Central memory CD4-positive, alpha-beta T cell (primary cell): ENCODE measurements around the gene ADCY3.

Experiments used
- DNase-seq: peaks from one replicate; pipeline ENCODE4 v3.0.0; 2022

ADCY3 gene

GRCh38 chr2:24874035-24874434, 46.0 kb downstream of the ADCY3 start:
- DNase-seq, result no peak

DNA sequence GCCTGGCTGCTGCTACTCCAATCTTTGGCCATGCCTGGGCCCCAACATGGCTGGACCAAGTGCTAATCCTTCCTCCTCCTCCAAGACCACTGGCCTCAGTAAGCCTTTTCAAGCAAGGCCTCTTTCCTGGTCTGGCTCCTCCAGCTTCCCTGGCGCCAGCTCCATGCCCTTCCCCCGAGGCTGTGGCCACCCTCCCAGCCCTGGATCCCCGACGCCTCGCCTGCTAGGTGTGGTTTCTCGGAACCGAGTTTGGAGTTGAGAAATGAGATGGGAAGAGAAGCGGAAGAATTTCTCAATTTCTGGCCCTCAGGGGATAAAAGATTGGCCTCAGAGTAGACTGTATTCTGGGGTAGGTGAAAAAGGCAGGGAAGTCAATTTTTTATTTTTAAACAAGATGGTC, 46.4 kb downstream of the ADCY3 start:
- DNase-seq, result no peak

DNA sequence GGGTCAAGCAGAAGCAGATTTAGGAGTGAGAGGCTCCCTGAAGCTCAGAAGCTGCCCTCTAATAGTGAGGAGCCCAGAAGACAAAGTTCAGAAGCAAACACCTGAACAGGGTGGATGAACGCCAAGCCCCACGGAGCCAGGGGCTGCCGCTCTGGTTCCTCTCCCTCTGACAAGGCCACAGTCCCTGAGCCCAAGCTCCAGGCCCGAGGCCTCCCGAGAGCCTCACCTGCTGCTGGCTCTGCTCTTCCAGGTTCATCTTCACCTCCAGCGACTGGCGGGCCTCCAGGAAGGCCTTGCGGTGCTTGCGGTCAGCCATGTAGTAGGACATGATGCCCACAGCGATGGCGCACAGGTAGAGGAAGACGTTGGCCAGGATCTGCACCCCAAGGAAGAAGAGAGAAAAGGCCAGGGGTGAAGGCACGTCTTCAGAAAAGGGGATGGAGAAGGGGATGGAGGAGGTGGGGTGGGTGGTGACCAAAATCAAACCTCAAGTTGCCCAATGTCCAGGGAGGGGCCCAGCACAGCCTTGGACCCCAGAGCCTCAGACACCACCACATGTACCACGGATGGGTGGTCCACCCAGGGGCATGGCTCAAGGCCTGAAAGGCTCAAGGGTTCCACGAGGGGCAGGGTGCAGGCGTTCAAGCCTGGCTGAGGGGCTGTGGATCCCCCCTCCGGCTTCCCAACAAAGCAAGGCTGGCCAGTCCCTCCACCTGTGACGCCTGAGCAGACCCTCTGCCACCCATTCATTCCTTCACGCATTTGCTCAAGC, 47.5 kb downstream of the ADCY3 start:
- no peak for DNase-seq

- no peak for DNase-seq
Measured at GRCh38 chr2:24871852-24872333, 48.1 kb downstream of the ADCY3 start.

DNA sequence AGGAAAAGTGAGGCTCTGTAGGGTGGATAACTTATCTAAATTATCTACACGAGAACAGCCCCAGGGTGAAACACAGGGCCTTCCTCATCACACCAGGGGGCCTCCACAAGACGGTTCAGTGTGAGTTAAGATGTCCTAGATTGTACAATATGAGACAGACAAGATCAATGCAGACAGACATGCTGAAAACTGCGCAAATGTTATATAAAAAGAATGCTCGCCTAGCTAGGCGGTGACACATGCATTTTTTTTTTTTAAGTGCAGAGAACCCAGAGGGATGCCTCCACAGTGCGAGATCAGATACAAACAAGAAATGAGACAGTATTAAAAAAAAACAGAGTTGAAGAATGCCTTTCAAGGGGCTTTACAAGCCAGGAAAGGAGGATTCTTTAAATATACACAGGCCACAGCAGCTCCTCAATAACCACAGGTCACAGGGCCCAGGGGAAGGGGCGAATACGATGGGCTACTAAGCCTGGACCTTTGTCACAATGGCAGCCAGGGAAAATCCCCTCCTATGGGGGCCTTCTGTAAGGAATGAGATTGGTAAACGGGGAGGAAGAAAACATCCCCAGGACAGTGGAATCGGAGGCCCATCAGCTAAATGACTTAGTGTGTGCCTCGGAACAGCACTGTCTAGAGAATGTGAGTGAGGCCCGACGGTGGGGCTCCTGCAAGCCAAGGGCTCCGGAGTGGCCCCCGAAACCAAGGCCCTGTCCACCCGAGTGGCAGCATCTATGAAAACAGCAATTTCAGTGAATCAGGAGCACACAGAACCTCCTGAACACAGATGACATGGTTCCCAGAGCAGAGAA, 48.9 kb downstream of the ADCY3 start:
- no peak for DNase-seq

DNA sequence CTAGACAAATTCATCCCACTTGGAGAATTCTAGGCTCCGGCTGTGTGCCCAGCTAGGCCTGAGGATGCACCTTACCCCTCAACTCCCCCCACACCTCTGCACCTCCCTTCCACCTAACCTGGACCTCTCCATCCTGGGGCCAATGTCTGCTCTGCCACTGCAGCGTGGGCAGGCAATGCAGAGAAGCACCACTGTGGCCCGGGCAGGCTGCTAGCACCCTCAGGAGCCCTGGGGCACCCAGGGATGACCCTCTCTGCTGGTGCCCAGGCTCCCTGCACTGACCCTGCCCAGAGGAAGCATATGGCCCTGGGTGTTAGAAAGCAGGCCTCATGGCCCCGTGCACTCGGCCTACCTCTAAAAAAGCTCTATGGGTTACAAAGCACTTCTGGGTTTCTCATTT, 49.6 kb downstream of the ADCY3 start:
- no peak for DNase-seq

DNA sequence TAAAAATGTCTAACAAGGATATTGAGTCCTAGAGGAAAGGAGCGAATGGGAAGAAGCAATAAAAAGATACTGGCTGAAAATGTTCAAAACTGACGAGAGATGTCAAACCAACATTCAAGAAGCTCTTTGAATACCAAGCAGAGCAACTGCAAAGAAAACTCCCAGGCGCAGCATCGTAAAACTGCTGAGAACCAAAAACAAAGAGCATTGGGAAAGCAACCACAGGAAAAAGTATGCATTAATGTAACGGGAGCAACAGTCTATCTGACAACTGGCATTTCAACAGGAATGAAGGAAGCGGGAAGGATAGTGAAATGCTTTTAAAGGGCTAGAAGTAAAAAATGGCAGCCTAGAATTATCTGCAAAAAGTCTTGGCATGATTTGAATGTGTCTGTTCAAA, 53.1 kb downstream of the ADCY3 start:
- DNase-seq, result no peak

- no peak for DNase-seq
Measured at GRCh38 chr2:24863641-24864040, 56.4 kb downstream of the ADCY3 start.

GRCh38 chr2:24861500-24861899, 58.5 kb downstream of the ADCY3 start:
- no peak for DNase-seq

DNA sequence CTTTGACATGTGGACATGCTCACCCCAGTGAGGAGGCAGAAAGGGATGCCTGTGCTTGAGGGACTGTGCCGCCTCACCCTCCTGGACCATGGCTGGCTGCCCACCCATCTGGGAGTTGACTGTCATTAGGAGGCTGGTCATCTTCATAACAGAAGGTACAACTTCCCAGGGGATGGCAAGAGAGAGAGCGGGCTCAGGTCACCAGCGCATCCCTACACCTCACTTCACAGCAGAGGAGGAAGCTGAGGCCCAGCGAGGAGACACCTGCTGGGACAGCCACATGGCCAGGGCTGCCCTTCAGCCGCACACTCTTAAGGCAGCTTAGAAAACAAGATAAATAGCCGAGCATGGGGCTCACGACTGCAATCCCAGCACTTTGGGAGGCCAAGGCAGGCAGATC, 59.4 kb downstream of the ADCY3 start:
- no peak for DNase-seq

DNA sequence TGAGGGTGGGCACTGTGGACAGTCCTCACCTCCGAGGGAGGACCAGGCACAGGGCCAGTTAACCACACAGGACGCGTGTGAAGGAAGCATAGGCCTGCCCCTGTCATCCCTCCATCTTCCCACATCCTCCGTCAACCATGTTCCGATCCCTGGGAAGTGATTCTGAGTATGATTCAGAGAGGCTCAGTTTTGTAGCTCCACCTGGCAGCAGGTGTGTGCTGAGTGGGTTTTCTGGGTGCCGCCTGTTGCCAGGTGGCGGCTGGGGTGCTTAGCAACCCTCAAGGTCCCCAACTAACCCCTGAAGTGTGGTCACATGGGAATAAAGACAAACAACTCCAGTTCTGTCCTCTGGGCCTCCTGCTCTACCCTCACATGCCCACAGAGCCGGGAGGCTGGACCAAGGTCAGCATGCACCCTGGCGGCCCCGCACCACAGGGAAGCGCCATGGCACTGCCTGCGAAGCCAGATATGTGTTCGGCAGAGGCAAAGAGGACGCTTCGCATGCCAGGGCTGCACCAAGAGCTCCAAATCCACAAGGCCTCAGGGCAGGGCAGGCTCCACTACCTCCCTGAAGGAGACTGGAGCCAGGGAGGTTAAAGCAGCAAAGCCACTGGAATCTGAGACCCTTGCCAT, 60.0 kb downstream of the ADCY3 start:
- DNase-seq, result no peak

DNA sequence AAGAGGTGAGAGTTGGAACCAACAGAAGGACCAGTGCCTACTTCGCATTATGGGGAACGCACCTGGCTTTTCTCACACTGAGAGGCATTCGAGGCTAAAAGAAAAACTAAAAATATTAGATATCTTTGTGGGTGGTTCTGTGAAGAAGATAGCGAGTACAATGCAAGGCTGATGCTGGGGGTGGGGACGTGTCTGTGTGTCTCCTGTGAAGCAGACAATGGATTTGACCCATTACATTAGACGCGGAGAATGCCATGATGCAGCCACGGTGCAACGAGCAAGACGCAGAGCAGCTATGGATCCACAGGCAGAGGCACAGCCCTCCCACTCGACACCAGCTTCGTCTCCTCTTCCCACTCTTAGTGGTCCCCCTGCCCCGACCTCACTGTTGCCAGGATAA, 61.0 kb downstream of the ADCY3 start:
- DNase-seq, result no peak

- no peak for DNase-seq
Measured at GRCh38 chr2:24857746-24858145, 62.3 kb downstream of the ADCY3 start.

- no peak for DNase-seq
Measured at GRCh38 chr2:24856791-24857211, 63.2 kb downstream of the ADCY3 start.

DNA sequence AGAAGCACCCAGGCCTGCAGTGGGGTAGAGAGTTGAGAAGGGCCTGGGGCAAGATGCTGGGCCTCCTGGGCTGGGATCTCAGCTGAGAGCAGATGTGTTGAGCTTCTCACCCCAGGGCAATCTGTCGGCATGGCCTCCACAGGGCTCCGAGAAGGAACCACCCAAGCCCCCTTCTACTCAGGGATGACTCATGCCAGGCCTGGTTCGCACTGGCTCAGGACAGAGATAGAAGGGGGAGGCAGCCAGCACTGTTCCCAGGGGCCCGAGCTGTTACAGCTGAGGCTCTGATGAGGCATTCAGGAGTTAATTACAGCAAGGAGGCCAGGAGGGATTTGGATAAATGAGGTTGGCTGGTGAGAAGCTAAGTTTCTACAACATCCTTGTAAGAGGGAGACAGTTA, 64.3 kb downstream of the ADCY3 start:
- DNase-seq, result no peak

DNA sequence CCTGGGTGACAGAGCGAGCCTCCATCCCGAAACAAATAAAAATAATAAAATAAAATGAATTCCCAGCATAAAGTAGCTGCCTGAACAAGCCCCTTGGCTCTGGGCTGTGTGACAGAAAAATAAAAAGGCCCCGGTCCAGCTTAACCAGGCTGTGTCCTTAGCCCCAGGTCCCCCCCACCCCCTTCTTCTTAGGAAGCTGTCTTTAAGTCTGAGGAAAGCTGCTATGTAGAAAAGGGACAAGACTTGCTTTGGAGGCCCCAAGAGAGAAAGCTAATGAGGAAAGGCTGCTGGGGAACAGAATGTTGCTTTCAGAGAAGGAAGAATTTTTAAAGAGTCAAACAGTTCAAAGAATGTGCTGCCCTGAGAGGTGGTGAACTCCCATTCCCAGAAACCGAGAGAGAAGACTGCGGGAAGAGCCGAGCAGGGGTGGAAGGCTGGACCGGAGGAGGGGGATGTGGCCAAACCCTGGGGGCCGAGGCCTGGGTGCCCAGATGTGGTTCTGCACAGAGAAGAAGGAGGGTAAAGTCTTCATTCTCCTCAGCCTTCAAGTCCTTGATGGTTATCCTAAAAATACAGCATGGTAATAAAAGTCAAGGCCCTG, 64.9 kb downstream of the ADCY3 start:
- DNase-seq, result no peak

DNA sequence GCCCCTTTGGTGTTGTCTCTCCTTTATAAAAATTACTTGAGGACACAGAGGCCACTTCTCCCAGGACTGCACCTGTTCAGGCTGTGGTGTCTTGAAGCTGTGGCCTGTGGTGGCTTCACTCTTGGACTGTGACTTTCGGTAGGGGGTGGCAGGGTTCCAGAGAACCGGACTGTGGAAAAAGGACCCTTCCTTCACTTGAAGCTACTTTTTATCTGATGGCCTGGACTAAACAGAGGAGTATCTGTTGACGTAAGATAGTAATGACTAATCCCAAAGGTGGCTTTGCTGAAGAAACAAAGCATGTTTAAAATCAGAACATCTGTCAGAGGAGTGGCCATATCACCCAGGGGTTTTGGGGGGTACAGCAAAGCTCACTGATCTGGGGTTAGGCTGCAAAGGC, 66.0 kb downstream of the ADCY3 start:
- DNase-seq, result no peak

DNA sequence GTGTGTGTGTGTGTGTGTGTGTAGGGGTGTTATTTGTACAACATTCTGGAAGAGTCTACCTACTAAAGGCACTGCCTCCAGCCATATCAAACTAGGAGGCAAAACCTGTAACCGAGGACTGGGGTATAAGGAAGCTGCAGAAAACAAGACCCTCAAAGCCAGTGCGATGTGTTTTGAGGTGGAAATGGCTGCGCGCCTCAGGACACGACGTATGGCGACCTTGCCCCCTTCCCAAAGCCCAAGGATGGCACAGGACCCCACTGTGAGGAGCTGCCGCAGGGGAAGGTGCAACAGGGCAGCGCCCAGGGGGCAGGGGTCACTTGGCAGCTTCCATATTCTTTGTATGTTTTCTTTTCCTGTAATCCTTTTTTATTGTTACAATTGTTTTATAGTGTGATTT, 67.0 kb downstream of the ADCY3 start:
- DNase-seq, result no peak

DNA sequence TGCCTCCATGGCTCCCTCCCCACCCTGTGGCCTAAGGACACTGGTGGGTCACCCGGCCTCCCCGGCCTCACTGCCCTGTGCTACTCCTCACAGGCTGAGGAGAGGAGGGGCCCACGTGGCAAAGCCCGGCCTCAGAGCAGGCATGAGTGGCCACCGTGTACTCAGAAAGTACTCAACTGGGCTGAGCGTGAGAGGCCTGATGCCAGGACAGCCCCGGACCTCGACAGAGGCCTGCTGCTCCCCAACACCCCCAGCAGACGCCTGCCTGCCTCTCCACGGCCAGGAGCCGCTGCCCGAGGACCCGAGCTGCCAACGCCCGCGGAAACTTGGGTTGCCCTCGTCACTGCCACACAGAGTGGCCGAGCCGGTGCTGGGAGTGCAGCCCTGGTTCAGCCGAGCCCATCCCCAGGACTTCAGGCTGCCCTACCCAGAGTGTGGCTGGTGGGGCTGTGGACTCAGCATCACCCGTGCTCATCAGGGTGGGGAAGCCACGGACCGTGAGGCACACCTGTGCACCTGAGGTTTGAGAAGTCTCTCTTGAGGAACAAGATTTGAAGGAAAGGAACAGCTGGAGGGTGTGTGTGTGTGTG, 67.5 kb downstream of the ADCY3 start:
- DNase-seq, result no peak

DNA sequence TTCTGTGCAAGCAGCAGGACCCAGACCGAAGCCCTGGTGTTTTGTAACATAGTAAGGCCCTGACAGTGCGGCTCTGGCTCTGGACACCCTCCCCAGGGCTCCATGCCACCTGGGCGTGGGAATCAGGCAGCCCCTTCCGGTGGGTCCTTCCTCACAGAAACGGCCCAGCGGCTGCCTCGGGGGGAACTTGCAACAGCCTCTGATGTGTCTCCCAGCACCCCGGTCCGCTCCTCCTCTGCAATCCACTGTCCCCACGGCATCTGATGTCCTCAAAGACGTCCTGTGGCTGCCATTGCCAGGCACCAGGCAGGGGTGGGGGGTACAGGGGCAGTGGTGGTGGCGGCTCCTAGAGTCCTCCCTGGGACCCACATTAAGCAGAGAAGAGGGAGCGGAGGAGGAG, 68.0 kb downstream of the ADCY3 start:
- DNase-seq, result no peak

DNA sequence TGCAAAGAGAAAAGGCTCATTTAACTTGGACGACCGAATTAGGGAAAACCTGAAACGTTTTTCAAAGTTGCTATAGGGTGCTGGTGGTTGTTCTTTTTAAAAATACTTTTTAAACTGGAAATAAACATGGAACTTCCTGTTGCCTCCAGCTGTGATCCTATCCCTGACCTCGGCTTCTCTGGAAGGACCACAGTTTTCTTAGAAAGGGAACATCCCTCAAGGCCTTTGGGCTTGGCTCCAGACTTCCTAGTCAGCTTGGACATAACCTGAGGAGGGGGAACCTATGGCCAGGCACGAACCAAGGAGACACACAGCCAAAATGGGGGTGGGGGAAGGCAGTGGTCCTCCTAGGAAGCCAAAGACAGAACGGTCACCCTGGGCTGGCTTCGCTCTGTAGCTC, 69.1 kb downstream of the ADCY3 start:
- no peak for DNase-seq

GRCh38 chr2:24845691-24846090, 74.3 kb downstream of the ADCY3 start:
- DNase-seq, result no peak
